Activated CD4-positive, alpha-beta T cell treated with anti-CD3 and anti-CD28 coated beads for 36 hours (primary cell): ENCODE results near the gene NEK8. TPM values are rescaled to one million over a fixed set of nuclear protein-coding genes. Genes with fewer than 3 reads are reported as not detected.
A peak's percentile ranks its signal among the peaks of the same experiment; 100 is the strongest.
"Not testable (repeated sequence)": the region's sequence is repeated elsewhere in the genome, so short reads cannot be mapped to it uniquely, and the experiment has no call there.

Experiments used
- ATAC-seq: fragments of 200-7000 bp; cut with Tn5 transposase; one replicate; pipeline ENCODE4 v1.10.0; 2021; ENCODE audit warnings: mild to moderate bottlenecking, moderate library complexity
- CTCF ChIA-PET: fragments of 350-600 bp; sonication (Branson Sonifier 250); formaldehyde crosslinking; loops from one replicate; lab custom pipeline; 2021; ENCODE audit warnings: antibody characterized with exemption; lab: Charles Lee
- POLR2A ChIA-PET: fragments of 350-600 bp; sonication (Branson Sonifier 250); formaldehyde crosslinking; loops from one replicate; lab custom pipeline; 2021; ENCODE audit warnings: antibody characterized with exemption, inconsistent platforms; lab: Charles Lee
- DNase-seq: peaks from one replicate; pipeline ENCODE4 v3.0.0-alpha.2; 2020
- H3K27ac Mint-ChIP-seq: one replicate; pipeline ENCODE4 v1.8.0; 2021; ENCODE audit warnings: mixed read lengths
- H3K27me3 Mint-ChIP-seq: one replicate; pipeline ENCODE4 v1.8.0; 2021; ENCODE audit warnings: mixed read lengths
- H3K36me3 Mint-ChIP-seq: one replicate; pipeline ENCODE4 v1.8.0; 2021; ENCODE audit warnings: low read depth, mixed read lengths
- H3K4me1 Mint-ChIP-seq: one replicate; pipeline ENCODE4 v1.8.0; 2021; ENCODE audit warnings: mixed read lengths
- H3K4me3 Mint-ChIP-seq: one replicate; pipeline ENCODE4 v1.8.0; 2021; ENCODE audit warnings: mild to moderate bottlenecking, moderate library complexity, mixed read lengths
- H3K9me3 Mint-ChIP-seq: one replicate; pipeline ENCODE4 v1.8.0; 2021; ENCODE audit warnings: low read depth, mixed read lengths
- intact Hi-C, 2 experiments: fragments of 100-400 bp; cut with DNase I in 1 of 2; cut with micrococcal nuclease in 1 of 2; formaldehyde crosslinking; loops; one replicate each; pipeline versions ENCODE4 v1.14.2 to v1.15.1; 2022 to 2024; cut with DNase I, micrococcal nuclease
- total RNA-seq, 2 experiments: library from RNA; stranded (reverse); gene quantifications; one replicate each; pipeline ENCODE4 v1.2.3, GENCODE V29; 2021

The NEK8 gene
- total RNA-seq, 2 experiments from 2014 or later, result 3.8 to 4.0 TPM

DNA sequence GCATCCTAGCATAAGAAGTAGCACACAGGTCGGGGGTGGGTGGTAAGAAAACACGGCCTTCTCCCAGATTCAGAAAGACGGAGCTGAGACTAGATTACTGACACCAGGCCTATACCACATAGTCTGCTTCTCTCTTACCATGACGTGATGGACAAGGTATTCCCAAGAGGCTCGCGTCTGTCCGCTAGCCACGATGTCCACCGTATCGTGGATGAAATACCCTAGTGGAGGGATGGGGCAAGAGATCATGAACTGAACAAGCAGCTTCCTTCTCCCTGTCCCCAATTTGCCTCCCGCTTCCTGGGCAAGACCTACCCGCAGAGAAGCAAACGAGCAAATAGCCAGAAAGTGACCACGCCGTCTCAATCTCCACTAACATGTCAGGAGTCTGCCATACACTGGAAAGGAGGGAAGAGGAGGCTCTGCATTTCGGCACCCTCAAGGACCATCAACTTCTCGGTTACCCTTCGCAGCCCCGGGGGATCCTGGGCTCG, 3.4 kb upstream of the NEK8 start:
- DNase-seq (peak; percentile 50), ATAC-seq (no peak)
- Mint-ChIP-seq H3K4me3 (peak overlapping the region; percentile 99), H3K4me1 (peaks cover 60% of the 10 kb centered on the region), H3K36me3 (peaks cover 54% of the 10 kb centered on the region), H3K27me3 (no peaks in the 10 kb centered on the region), H3K27ac (peak overlapping the region; percentile 90), H3K9me3 (no peaks in the 10 kb centered on the region)
- intact Hi-C loops, result loop anchor here (5.0 to 10.0 kb wide), 6 partner anchors 37 to 890 kb away; partner anchors contain the start of genes ABHD15 (in 1 of the 2), NUFIP2 (in 1 of the 2) and TP53I13 (in 1 of the 2)
- POLR2A ChIA-PET, result interaction anchor here (0.6 to 6.3 kb wide), 8 partner anchors 9 to 225 kb away, joined by 3 to 111 read pairs (median 5); partner anchors contain the start of gene TRAF4
- CTCF ChIA-PET, result interaction anchor here (0.5 to 8.9 kb wide), 7 partner anchors 9 to 233 kb away, joined by 3 to 294 read pairs (median 4); partner anchors contain the start of genes PHF12 and TRAF4

DNA sequence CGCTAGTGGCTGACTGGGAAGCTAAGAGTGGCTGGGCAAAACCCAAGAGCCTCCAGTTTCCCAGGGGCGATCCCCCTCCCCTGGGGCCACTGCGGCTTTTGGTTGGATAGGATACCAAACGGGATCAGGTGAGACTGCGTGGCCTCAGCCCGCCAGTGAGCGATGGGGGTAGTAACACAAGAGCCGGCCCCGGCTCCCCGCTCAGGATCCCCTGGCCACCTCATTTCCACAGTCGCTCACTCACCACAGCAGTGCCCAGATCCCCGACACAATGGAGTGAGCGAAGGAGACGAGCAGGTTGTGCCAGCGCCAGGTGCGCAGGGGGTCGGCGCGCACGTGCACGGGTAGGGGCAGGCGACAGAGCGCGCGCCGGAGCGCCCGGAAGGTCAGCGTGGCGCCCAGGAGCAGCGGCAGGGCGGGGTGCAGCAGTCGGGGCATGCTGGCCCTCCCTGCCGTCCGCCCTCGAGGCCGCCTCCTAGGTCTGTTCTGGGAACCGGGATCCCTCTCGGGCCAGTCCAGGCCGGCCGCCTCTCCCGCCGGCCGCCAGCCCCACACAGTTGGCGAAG, 2.8 kb upstream of the NEK8 start:
- Mint-ChIP-seq H3K4me1 (peaks cover 59% of the 10 kb centered on the region), H3K4me3 (peak overlapping the region; percentile 99), H3K36me3 (peaks cover 49% of the 10 kb centered on the region), H3K27ac (peak overlapping the region; percentile 90), H3K9me3 (no peaks in the 10 kb centered on the region), H3K27me3 (no peaks in the 10 kb centered on the region)
- DNase-seq, result peak; percentile 72
- ChIA-PET POLR2A (interaction anchor here (0.6 to 6.3 kb wide), 10 partner anchors 9 to 226 kb away, joined by 3 to 111 read pairs (median 6); partner anchors contain the start of genes PHF12, PROCA1 and TRAF4), CTCF (interaction anchor here (0.7 to 8.9 kb wide), 22 partner anchors 9 to 391 kb away, joined by 3 to 294 read pairs (median 6); partner anchors contain the start of genes BLTP2, FAM222B, PHF12 and PROCA1)
- intact Hi-C loops, result loop anchor here (1.0 to 10.0 kb wide), 8 partner anchors 37 to 889 kb away; partner anchors contain the start of genes ABHD15 (in 1 of the 2), NUFIP2 (in 1 of the 2) and TP53I13 (in 1 of the 2)
- peak; percentile 0 for ATAC-seq

DNA sequence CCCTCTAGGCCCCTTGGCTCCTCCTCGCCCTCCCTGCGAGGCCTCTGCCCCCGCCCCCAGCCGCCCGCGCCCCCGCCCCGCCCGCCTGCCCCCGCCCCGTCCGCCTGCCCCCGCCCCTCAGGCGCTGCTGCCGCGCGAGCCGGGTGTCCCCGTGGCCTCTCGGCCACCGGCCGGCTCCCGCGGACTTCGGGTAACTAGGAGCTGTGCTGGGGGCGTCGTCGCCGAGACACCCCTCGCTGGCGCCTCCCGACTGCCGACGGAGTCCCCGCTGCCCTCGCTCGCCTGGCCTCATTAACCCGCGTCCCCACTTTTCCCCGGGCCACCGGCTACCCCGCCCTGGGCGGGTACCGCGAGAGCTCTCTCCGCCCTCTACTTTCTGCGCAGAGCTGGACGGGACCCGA, 2.4 kb upstream of the NEK8 start, which contains the start of gene TLCD1:
Gene TLCD1, minus strand, starts transcription at position 8 of the 401 bp plus-strand sequence. CDS start 136 bp downstream, outside the sequence.
- peak; percentile 85 for DNase-seq

DNA sequence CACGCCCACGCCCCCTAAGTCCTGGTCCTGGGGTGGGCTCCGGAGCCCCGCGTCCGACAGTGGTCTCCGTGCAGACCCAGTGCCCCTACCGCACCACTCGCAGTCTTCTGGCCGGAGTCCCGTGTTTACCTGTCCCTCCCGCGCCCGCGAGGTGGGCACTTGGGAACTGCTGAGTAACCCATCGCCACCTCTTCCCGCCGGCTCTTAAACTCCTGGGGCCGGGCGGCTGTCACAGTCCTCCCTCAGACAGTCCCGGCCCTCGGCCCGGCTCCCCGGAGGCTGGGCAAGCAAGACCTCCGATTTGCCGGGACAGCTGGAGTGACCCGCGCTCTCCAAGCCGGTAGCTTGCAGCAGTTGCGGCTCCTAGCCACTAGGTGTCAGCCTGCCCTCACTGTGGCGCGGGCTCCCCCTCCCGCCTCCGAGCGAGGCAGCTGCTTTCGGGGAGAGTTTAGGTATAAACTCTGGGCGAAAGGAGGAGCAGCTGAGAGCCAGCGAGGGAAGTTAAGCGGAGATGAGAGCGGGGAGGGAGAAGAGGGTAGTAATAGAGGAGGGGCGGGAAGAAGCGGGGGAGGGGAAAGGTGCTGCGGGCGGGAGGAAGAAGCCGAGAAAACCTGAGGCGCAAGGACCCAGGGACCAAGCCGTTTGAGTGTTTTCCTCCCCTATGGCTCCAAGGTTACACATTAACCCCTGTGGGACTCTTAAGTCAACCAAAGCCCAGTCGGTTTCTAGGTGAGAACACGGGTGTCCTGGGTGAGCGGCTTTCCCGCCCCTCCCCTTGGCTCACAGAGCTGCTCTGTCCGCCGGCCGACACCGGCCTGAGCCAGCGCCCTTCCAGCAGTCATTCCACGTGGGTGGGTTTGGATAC, 1.7 kb upstream of the NEK8 start:
- intact Hi-C loops, result loop anchor here (1.0 to 10.0 kb wide), 12 partner anchors 23 to 888 kb away; partner anchors contain the start of genes ABHD15 (in 1 of the 2), DHRS13 (in 1 of the 2), FAM222B (in 1 of the 2) and NUFIP2 (in 1 of the 2)
- no peaks in the 10 kb centered on the region for H3K27me3 Mint-ChIP-seq
- peaks cover 38% of the 10 kb centered on the region for H3K36me3 Mint-ChIP-seq
- POLR2A ChIA-PET, result interaction anchor here (0.6 to 6.3 kb wide), 14 partner anchors 12 to 391 kb away, joined by 3 to 111 read pairs (median 4); partner anchors contain the start of genes PHF12, PROCA1, TNFAIP1 and TRAF4
- no peaks in the 10 kb centered on the region for H3K9me3 Mint-ChIP-seq
- DNase-seq (peak; percentile 97), ATAC-seq (peak; percentile 35)
- peaks cover 51% of the 10 kb centered on the region for H3K4me1 Mint-ChIP-seq
- H3K27ac Mint-ChIP-seq, result peak overlapping the region; percentile 99
- CTCF ChIA-PET, result interaction anchor here (0.5 to 8.9 kb wide), 63 partner anchors 7 to 1259 kb away, joined by 3 to 294 read pairs (median 4); partner anchors contain the start of genes BLTP2, DHRS13, FAM222B and FLOT2
- peak overlapping the region; percentile 99 for H3K4me3 Mint-ChIP-seq

More for the DNA sequence above, 2.4 kb upstream of the NEK8 start, which contains the start of gene TLCD1:
- Mint-ChIP-seq H3K9me3 (no peaks in the 10 kb centered on the region), H3K36me3 (peaks cover 44% of the 10 kb centered on the region), H3K4me3 (peak within 1 kb of the TSS; percentile 99), H3K27ac (peak within 1 kb of the TSS; percentile 99), H3K4me1 (peaks cover 55% of the 10 kb centered on the region), H3K27me3 (no peaks in the 10 kb centered on the region)
- intact Hi-C loops, result loop anchor here (1.0 to 10.0 kb wide), 8 partner anchors 36 to 889 kb away; partner anchors contain the start of genes ABHD15 (in 1 of the 2), NUFIP2 (in 1 of the 2) and TP53I13 (in 1 of the 2)
- POLR2A ChIA-PET, result interaction anchor here (0.6 to 6.3 kb wide), 14 partner anchors 12 to 391 kb away, joined by 3 to 111 read pairs (median 4); partner anchors contain the start of genes PHF12, PROCA1, TNFAIP1 and TRAF4
- peak; percentile 25 for ATAC-seq
- CTCF ChIA-PET, result interaction anchor here (0.6 to 8.9 kb wide), 43 partner anchors 9 to 1260 kb away, joined by 3 to 294 read pairs (median 4); partner anchors contain the start of genes BLTP2, DHRS13, FAM222B and FLOT2

DNA sequence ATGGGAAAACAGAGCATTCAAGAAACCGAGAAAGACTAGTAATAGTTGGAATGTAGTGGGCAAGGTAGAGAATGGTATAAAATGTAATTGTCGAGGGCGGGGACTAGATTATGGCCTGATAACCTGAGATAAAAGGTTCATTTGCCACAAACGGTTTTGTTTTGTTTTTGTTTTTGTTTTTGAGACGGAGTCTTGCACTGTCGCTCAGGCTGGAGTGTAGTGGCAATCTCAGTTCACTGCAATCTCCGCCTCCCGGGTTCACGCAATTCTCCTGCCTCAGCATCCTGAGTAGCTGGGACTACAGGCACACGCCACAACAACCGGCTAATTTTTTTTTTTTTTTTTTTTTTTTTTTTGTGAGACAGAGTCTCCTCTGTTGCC, 1.4 kb downstream of the NEK8 start:
- no peaks in the 10 kb centered on the region for H3K27me3 Mint-ChIP-seq
- H3K27ac Mint-ChIP-seq, result peak overlapping the region; percentile 76
- intact Hi-C loops, result loop anchor here (1.0 to 10.0 kb wide), 9 partner anchors 32 to 885 kb away; partner anchors contain the start of genes ABHD15 (in 1 of the 2), BLTP2 (in 1 of the 2), NUFIP2 (in 1 of the 2) and TP53I13 (in 1 of the 2)
- peak overlapping the region; percentile 99 for H3K4me3 Mint-ChIP-seq
- POLR2A ChIA-PET, result interaction anchor here (6.3 kb wide), 1 partner anchor 17 kb away, joined by 111 read pairs; the partner anchor contains the start of gene TRAF4
- ATAC-seq (no peak), DNase-seq (no peak)
- peaks cover 25% of the 10 kb centered on the region for H3K4me1 Mint-ChIP-seq
- CTCF ChIA-PET, result interaction anchor here (0.5 to 8.9 kb wide), 6 partner anchors 11 to 804 kb away, joined by 3 to 294 read pairs (median 12); partner anchors contain the start of genes RPL23A and TRAF4
- H3K36me3 Mint-ChIP-seq, result peaks cover 8% of the 10 kb centered on the region
- H3K9me3 Mint-ChIP-seq, result no peaks in the 10 kb centered on the region

DNA sequence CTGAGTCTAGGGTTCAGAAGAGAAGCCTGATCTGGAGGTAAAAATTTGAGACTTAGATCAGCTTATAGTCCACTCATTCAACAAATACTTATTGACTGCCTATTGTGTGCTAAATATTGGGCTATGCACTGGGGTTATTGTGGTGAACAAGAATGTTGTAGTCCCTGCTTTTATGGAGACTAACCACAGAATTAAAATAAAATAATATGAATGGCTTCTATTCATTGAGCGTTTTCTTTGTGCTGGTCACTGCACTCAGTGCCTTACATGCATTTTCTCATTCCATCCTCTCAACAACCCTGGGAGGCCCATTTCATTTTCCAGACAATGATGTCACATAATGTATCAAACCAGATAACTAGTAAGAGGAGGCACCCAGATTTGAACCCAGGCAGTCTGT, 4.8 kb downstream of the NEK8 start:
- intact Hi-C loops, result no loop called here
- ChIA-PET CTCF (interaction anchor here (0.6 kb wide), 1 partner anchor 18 kb away, joined by 3 read pairs; no protein-coding TSS in a partner anchor), POLR2A (no interaction called here)
- Mint-ChIP-seq H3K4me1 (peaks cover 19% of the 10 kb centered on the region), H3K27ac (no peak overlapping the region), H3K4me3 (no peak overlapping the region), H3K36me3 (no peaks in the 10 kb centered on the region), H3K9me3 (no peaks in the 10 kb centered on the region), H3K27me3 (no peaks in the 10 kb centered on the region)
- DNase-seq (no peak), ATAC-seq (no peak)

DNA sequence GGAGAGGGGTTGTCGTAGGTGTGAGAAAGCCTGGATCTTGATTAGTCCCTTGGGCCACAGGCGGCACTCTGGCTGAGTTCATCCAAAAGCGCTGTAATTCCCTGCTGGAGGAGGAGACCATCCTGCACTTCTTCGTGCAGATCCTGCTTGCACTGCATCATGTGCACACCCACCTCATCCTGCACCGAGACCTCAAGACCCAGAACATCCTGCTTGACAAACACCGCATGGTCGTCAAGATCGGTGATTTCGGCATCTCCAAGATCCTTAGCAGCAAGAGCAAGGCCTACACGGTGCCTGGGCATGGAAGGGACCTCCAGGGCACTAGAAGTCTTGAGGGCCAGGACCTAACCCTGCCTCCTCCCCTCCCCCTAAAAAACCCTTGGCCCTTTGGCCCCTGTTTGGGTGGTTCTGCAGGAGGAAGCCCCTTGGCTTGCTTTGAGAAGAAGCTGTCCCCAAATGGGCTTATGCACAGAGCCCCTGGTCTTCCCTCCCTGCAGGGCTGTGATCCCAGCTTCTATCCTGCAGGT, 6.2 kb downstream of the NEK8 start:
- ChIA-PET CTCF (interaction anchor here (1.2 to 1.5 kb wide), 4 partner anchors 8 to 29 kb away, joined by 4 to 10 read pairs (median 5); partner anchors contain the start of gene TLCD1), POLR2A (no interaction called here)
- DNase-seq, result no peak
- peaks cover 2% of the 10 kb centered on the region for H3K9me3 Mint-ChIP-seq
- ATAC-seq, result no peak
- peaks cover 23% of the 10 kb centered on the region for H3K4me1 Mint-ChIP-seq
- intact Hi-C loops, result no loop called here
- H3K27ac Mint-ChIP-seq, result no peak overlapping the region
- peaks cover 9% of the 10 kb centered on the region for H3K36me3 Mint-ChIP-seq
- no peak overlapping the region for H3K4me3 Mint-ChIP-seq
- H3K27me3 Mint-ChIP-seq, result no peaks in the 10 kb centered on the region

DNA sequence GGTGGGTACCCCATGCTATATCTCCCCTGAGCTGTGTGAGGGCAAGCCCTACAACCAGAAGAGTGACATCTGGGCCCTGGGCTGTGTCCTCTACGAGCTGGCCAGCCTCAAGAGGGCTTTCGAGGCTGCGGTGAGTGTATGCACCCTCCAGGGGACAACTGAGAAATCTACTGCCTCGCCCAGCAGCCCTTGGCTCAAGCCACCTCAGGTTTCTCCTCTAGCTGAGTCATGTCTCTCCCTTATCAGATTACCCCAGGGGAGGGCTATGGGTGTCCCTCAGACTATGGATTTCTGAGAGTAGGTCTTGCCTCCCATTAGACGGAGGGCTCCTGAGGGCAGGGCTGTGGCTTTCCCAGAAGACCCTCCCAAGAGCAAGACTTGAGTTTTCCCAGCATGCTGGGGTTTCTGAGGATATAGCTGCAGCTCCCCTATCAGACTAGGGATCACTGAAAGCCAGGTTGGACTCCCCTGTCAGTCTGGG, 6.7 kb downstream of the NEK8 start:
- Mint-ChIP-seq H3K27ac (no peak overlapping the region), H3K9me3 (peaks cover 2% of the 10 kb centered on the region), H3K36me3 (peaks cover 9% of the 10 kb centered on the region), H3K4me3 (no peak overlapping the region), H3K4me1 (peaks cover 21% of the 10 kb centered on the region), H3K27me3 (no peaks in the 10 kb centered on the region)
- intact Hi-C loops, result no loop called here
- DNase-seq (no peak), ATAC-seq (no peak)
- ChIA-PET CTCF (interaction anchor here (1.2 to 1.5 kb wide), 4 partner anchors 9 to 29 kb away, joined by 4 to 10 read pairs (median 5); partner anchors contain the start of gene TLCD1), POLR2A (no interaction called here)

DNA sequence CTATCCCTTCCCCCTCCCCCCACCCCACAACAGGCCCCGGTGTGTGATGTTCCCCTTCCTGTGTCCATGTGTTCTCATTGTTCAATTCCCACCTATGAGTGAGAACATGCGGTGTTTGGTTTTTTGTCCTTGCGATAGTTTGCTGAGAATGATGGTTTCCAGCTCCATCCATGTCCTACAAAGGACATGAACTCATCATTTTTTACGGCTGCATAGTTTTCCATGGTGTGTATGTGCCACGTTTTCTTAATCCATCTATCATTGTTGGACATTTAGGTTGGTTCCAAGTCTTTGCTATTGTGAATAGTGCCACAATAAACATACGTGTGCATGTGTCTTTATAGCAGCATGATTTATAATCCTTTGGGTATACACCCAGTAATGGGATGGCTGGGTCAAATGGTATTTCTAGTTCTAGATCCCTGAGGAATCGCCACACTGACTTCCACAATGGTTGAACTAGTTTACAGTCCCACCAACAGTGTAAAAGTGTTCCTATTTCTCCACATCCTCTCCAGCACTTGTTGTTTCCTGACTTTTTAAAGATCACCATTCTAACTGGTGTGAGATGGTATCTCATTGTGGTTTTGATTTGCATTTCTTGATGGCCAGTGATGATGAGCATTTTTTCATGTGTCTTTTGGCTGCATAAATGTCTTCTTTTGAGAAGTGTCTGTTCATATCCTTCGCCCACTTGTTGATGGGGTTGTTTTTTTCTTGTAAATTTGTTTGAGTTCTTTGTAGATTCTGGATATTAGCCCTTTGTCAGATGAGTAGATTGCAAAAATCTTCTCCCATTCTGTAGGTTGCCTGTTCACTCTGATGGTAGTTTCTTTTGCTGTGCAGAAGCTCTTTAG, 7.6 kb downstream of the NEK8 start:
- intact Hi-C loops, DNase-seq, H3K9me3 Mint-ChIP-seq, ATAC-seq, H3K36me3 Mint-ChIP-seq, H3K27ac Mint-ChIP-seq, POLR2A ChIA-PET, H3K27me3 Mint-ChIP-seq, H3K4me3 Mint-ChIP-seq: not testable (repeated sequence)
- CTCF ChIA-PET, result interaction anchor here (1.2 to 1.5 kb wide), 4 partner anchors 9 to 28 kb away, joined by 4 to 10 read pairs (median 5); partner anchors contain the start of gene TLCD1
- H3K4me1 Mint-ChIP-seq, result peaks cover 22% of the 10 kb centered on the region
